NT2/D1 (cell line): ENCODE results near the gene CRTAC1.

Experiments used
- DNase-seq: peaks from one replicate; pipeline ENCODE4 v3.0.0-alpha.2; 2011; ENCODE audit warnings: low read depth, low spot score
- H3K27me3 ChIP-seq: 2 replicates; pipeline ENCODE4 v1.6.0; 2011; ENCODE audit warnings: mild to moderate bottlenecking; ENCODE audit not compliant: insufficient read length, insufficient read depth
- H3K36me3 ChIP-seq: 2 replicates; pipeline ENCODE4 v1.6.1; 2011; ENCODE audit warnings: mild to moderate bottlenecking, low read length, mixed read lengths; ENCODE audit not compliant: insufficient read depth, insufficient read length
- H3K4me1 ChIP-seq: 2 replicates; pipeline ENCODE4 v1.5.1; 2011; ENCODE audit not compliant: insufficient read depth, insufficient read length
- H3K4me3 ChIP-seq: 2 replicates; pipeline ENCODE4 v1.5.1; 2011; ENCODE audit warnings: low read depth; ENCODE audit not compliant: insufficient read length
- H3K9ac ChIP-seq: 2 replicates; pipeline ENCODE4 v1.6.0; 2011; ENCODE audit warnings: low read depth; ENCODE audit not compliant: insufficient read length
- H3K9me3 ChIP-seq: 2 replicates; pipeline ENCODE4 v1.5.1; 2011; ENCODE audit warnings: mild to moderate bottlenecking, low read length; ENCODE audit not compliant: insufficient read depth
- SUZ12 ChIP-seq: IDR thresholded peaks from 2 replicates; pipeline ENCODE4 v1.6.1; 2011; ENCODE audit not compliant: insufficient read length, insufficient read depth; ENCODE audit errors: extremely low read depth
- YY1 ChIP-seq: IDR thresholded peaks from 2 replicates; pipeline ENCODE4 v1.6.1; 2011; ENCODE audit not compliant: insufficient read length, insufficient read depth
- ZNF274 ChIP-seq: IDR thresholded peaks from 2 replicates; pipeline ENCODE4 v1.6.1; 2011; ENCODE audit warnings: mild to moderate bottlenecking, low read depth, low read length

Gene CRTAC1

GRCh38 chr10:98030093-98030821 lies at the start of gene CRTAC1:
Gene CRTAC1, minus strand, starts transcription at chr10:98030621. Its CDS starts 149 bp downstream, at chr10:98030472.
- H3K9ac ChIP-seq: peak within 1 kb of the TSS; percentile 77
- TF ChIP-seq SUZ12: no peak
- no peak for TF ChIP-seq ZNF274
- TF ChIP-seq YY1: no peak
- peaks cover 3% of the 10 kb centered on the region for H3K4me1 ChIP-seq
- no peaks in the 10 kb centered on the region for H3K36me3 ChIP-seq
- H3K27me3 ChIP-seq: peaks cover 65% of the 10 kb centered on the region
- DNase-seq: peak; percentile 51
- H3K4me3 ChIP-seq: peak within 1 kb of the TSS; percentile 49
- H3K9me3 ChIP-seq: no peaks in the 10 kb centered on the region

- H3K27me3 ChIP-seq: peaks cover 24% of the 10 kb centered on the region
- H3K9me3 ChIP-seq: no peaks in the 10 kb centered on the region
- TF ChIP-seq YY1 (no peak), ZNF274 (no peak), SUZ12 (no peak)
- no peak overlapping the region for H3K9ac ChIP-seq
- H3K4me3 ChIP-seq: no peak overlapping the region
- no peak for DNase-seq
- no peaks in the 10 kb centered on the region for H3K4me1 ChIP-seq
- H3K36me3 ChIP-seq: no peaks in the 10 kb centered on the region
These were observed 48.4 kb upstream of the CRTAC1 start for GRCh38 chr10:98078774-98079173.

GRCh38 chr10:98077223-98077622 lies 46.8 kb upstream of the CRTAC1 start:
- Histone ChIP-seq H3K27me3 (peaks cover 37% of the 10 kb centered on the region), H3K4me3 (no peak overlapping the region), H3K9ac (no peak overlapping the region), H3K4me1 (no peaks in the 10 kb centered on the region), H3K36me3 (no peaks in the 10 kb centered on the region), H3K9me3 (no peaks in the 10 kb centered on the region)
- TF ChIP-seq YY1: no peak
- TF ChIP-seq ZNF274: no peak
- TF ChIP-seq SUZ12: no peak
- no peak for DNase-seq

GRCh38 chr10:98076086-98076485 lies 45.7 kb upstream of the CRTAC1 start:
- TF ChIP-seq SUZ12 (no peak), ZNF274 (no peak), YY1 (no peak)
- Histone ChIP-seq H3K4me1 (no peaks in the 10 kb centered on the region), H3K27me3 (peaks cover 37% of the 10 kb centered on the region), H3K9me3 (no peaks in the 10 kb centered on the region), H3K36me3 (no peaks in the 10 kb centered on the region), H3K4me3 (no peak overlapping the region), H3K9ac (no peak overlapping the region)
- no peak for DNase-seq

GRCh38 chr10:98074315-98074911 lies 44.0 kb upstream of the CRTAC1 start:
- Histone ChIP-seq H3K36me3 (no peaks in the 10 kb centered on the region), H3K9ac (no peak overlapping the region), H3K4me1 (no peaks in the 10 kb centered on the region), H3K27me3 (peaks cover 43% of the 10 kb centered on the region), H3K4me3 (no peak overlapping the region), H3K9me3 (no peaks in the 10 kb centered on the region)
- DNase-seq: no peak
- TF ChIP-seq ZNF274 (no peak), YY1 (no peak), SUZ12 (no peak)

- H3K4me1 ChIP-seq: peaks cover 3% of the 10 kb centered on the region
- H3K4me3 ChIP-seq: no peak overlapping the region
- DNase-seq: no peak
- H3K27me3 ChIP-seq: peaks cover 13% of the 10 kb centered on the region
- TF ChIP-seq SUZ12 (no peak), ZNF274 (no peak), YY1 (no peak)
- no peak overlapping the region for H3K9ac ChIP-seq
- H3K9me3 ChIP-seq: no peaks in the 10 kb centered on the region
- H3K36me3 ChIP-seq: no peaks in the 10 kb centered on the region
These were observed 36.7 kb upstream of the CRTAC1 start for GRCh38 chr10:98067165-98067564.

- Histone ChIP-seq H3K9ac (no peak overlapping the region), H3K27me3 (peaks cover 3% of the 10 kb centered on the region), H3K9me3 (no peaks in the 10 kb centered on the region), H3K4me1 (peaks cover 6% of the 10 kb centered on the region), H3K4me3 (no peak overlapping the region), H3K36me3 (no peaks in the 10 kb centered on the region)
- TF ChIP-seq ZNF274 (no peak), YY1 (no peak), SUZ12 (no peak)
- no peak for DNase-seq
These were observed 33.3 kb upstream of the CRTAC1 start for GRCh38 chr10:98063740-98064027.
